H1 (cell line): Measurements from ENCODE around the gene WDR49. TPM values are rescaled to one million over a fixed set of nuclear protein-coding genes. Genes with fewer than 3 reads are reported as not detected.

Source experiments
- CTCF ChIA-PET: fragments of 300-600 bp; sonication (Branson Sonifier 250); formaldehyde crosslinking; loops from one replicate; lab custom pipeline; 2021; ENCODE audit not compliant: partially characterized antibody; lab: Charles Lee
- POLR2A ChIA-PET: fragments of 300-600 bp; sonication (Branson Sonifier 250); formaldehyde crosslinking; loops from one replicate; lab custom pipeline; 2021; ENCODE audit warnings: inconsistent platforms; ENCODE audit not compliant: partially characterized antibody; lab: Charles Lee
- DNase-seq, 2 experiments: peaks; one replicate each; pipeline versions ENCODE4 v3.0.0 to v3.0.0-alpha.2; 2010 to 2022; ENCODE audit warnings: low spot score in 2 of 2, low read depth in 1 of 2, mixed read lengths in 1 of 2
- FAIRE-seq: peaks from 2 replicates; lab custom pipeline; 2011; peaks lifted over from hg19 to GRCh38; lab: Jason Lieb, UNC
- H2AFZ ChIP-seq: 2 replicates; pipeline ENCODE4 v1.8.1; 2012; ENCODE audit warnings: low read length, inconsistent platforms
- H2AK5ac ChIP-seq: 2 replicates; pipeline ENCODE4 v1.6.1; 2013; ENCODE audit warnings: low read depth, low read length
- H2BK120ac ChIP-seq: replicated peaks from 2 replicates; pipeline ENCODE3; 2013; ENCODE audit warnings: low read depth, low read length, inconsistent platforms
- H2BK12ac ChIP-seq: 2 replicates; pipeline ENCODE4 v1.6.1; 2013; ENCODE audit warnings: low read depth, low read length
- H2BK15ac ChIP-seq: 2 replicates; pipeline ENCODE4 v1.6.1; 2013; ENCODE audit warnings: low read length
- H2BK20ac ChIP-seq: 2 replicates; pipeline ENCODE4 v1.6.1; 2013; ENCODE audit warnings: low read length
- H2BK5ac ChIP-seq: 2 replicates; pipeline ENCODE4 v1.6.1; 2013; ENCODE audit warnings: low read depth, low read length
- H3K14ac ChIP-seq: 2 replicates; pipeline ENCODE4 v1.6.1; 2013; ENCODE audit warnings: inconsistent platforms; ENCODE audit not compliant: insufficient read length
- H3K18ac ChIP-seq: 2 replicates; pipeline ENCODE4 v1.6.1; 2013; ENCODE audit warnings: low read length; ENCODE audit errors: extremely low read depth
- H3K23ac ChIP-seq: 2 replicates; pipeline ENCODE4 v1.6.1; 2013; ENCODE audit warnings: inconsistent platforms; ENCODE audit not compliant: insufficient read length
- H3K23me2 ChIP-seq: 2 replicates; pipeline ENCODE4 v1.6.1; 2013; ENCODE audit warnings: low read depth, low read length
- H3K27ac ChIP-seq: 2 replicates; pipeline ENCODE4 v1.6.1; 2011; ENCODE audit warnings: low read depth, low read length, inconsistent platforms
- H3K27me3 ChIP-seq, 4 experiments: replicated peaks in 1 of 4; 1 replicate in 1 of 4; 2 replicates in 3 of 4; pipeline versions ENCODE4 v1.6.1 to v1.8.1; 2011 to 2013; ENCODE audit warnings: low read length in 3 of 4, mild to moderate bottlenecking in 3 of 4, inconsistent platforms in 2 of 4, mixed read lengths in 2 of 4, moderate library complexity in 1 of 4; ENCODE audit not compliant: control insufficient read depth in 3 of 4, insufficient read depth in 3 of 4; ENCODE audit errors: extremely low read depth in 1 of 4
- H3K36me3 ChIP-seq, 4 experiments: 2 replicates each; pipeline versions ENCODE4 v1.6.1 to v1.8.1; 2011 to 2013; ENCODE audit warnings: mild to moderate bottlenecking in 4 of 4, low read length in 3 of 4, moderate library complexity in 2 of 4, control low read depth in 1 of 4, inconsistent platforms in 1 of 4; ENCODE audit not compliant: insufficient read depth in 4 of 4, control insufficient read depth in 2 of 4
- H3K4ac ChIP-seq: replicated peaks from 2 replicates; pipeline ENCODE3; 2013; ENCODE audit warnings: low read length, low read depth, mixed read lengths, inconsistent platforms; ENCODE audit not compliant: insufficient read length
- H3K4me1 ChIP-seq, 4 experiments: replicated peaks in 1 of 4; 1 replicate in 1 of 4; 2 replicates in 3 of 4; pipeline versions ENCODE4 v1.6.1 to v1.8.1; 2011 to 2013; ENCODE audit warnings: low read length in 3 of 4, inconsistent platforms in 2 of 4, mixed read lengths in 1 of 4; ENCODE audit not compliant: insufficient read depth in 4 of 4, control insufficient read depth in 3 of 4
- H3K4me2 ChIP-seq, 2 experiments: 2 replicates each; pipeline versions ENCODE4 v1.6.1 to v1.8.1; 2011 to 2013; ENCODE audit warnings: low read depth in 2 of 2, low read length in 2 of 2, control low read depth in 1 of 2, inconsistent platforms in 1 of 2, mild to moderate bottlenecking in 1 of 2; ENCODE audit not compliant: insufficient read depth in 1 of 2
- H3K4me3 ChIP-seq, 4 experiments: fragments of 200-600, 300-600 bp in 1 of 4; sonication (generic), shearing (Covaris generic), sonication (Bioruptor Twin) in 1 of 4; 2 replicates each; pipeline versions ENCODE4 v1.5.1 to v1.8.1; 2011 to 2016; ENCODE audit warnings: low read length in 4 of 4, low read depth in 3 of 4, control low read depth in 2 of 4, inconsistent platforms in 2 of 4, mild to moderate bottlenecking in 2 of 4, mixed read lengths in 1 of 4, moderate library complexity in 1 of 4; ENCODE audit not compliant: insufficient read depth in 2 of 4; ENCODE audit errors: extremely low read depth in 1 of 4
- H3K56ac ChIP-seq: replicated peaks from 2 replicates; pipeline ENCODE3; 2013; ENCODE audit warnings: low read depth, mild to moderate bottlenecking, mixed read lengths, low read length, inconsistent platforms; ENCODE audit not compliant: insufficient read length
- H3K79me1 ChIP-seq: 2 replicates; pipeline ENCODE4 v1.6.1; 2013; ENCODE audit warnings: low read depth, low read length, control low read depth
- H3K79me2 ChIP-seq, 2 experiments: 2 replicates each; pipeline versions ENCODE4 v1.6.1 to v1.8.1; 2012 to 2013; ENCODE audit warnings: low read length in 2 of 2, mild to moderate bottlenecking in 2 of 2, inconsistent platforms in 1 of 2; ENCODE audit not compliant: insufficient read depth in 2 of 2, control insufficient read depth in 1 of 2
- H3K9ac ChIP-seq, 4 experiments: replicated peaks in 1 of 4; 1 replicate in 1 of 4; 2 replicates in 3 of 4; pipeline versions ENCODE4 v1.6.1 to v1.8.1; 2011 to 2013; ENCODE audit warnings: low read depth in 3 of 4, low read length in 3 of 4, control low read depth in 2 of 4, mild to moderate bottlenecking in 2 of 4, moderate library complexity in 2 of 4, inconsistent platforms in 1 of 4; ENCODE audit errors: extremely low read depth in 1 of 4
- H3K9me3 ChIP-seq, 2 experiments: 2 replicates each; pipeline versions ENCODE4 v1.6.1 to v1.8.1; 2012 to 2013; ENCODE audit warnings: mild to moderate bottlenecking in 2 of 2, moderate library complexity in 2 of 2, control low read depth in 1 of 2, inconsistent platforms in 1 of 2, low read depth in 1 of 2, low read length in 1 of 2, mixed read lengths in 1 of 2; ENCODE audit not compliant: insufficient read depth in 2 of 2
- H4K20me1 ChIP-seq, 2 experiments: replicated peaks in 1 of 2; 2 replicates each; pipeline versions ENCODE3 to v1.8.1; 2011 to 2013; ENCODE audit warnings: inconsistent platforms in 2 of 2, low read length in 2 of 2, mild to moderate bottlenecking in 1 of 2; ENCODE audit not compliant: insufficient read depth in 2 of 2, control insufficient read depth in 1 of 2
- H4K5ac ChIP-seq: 2 replicates; pipeline ENCODE4 v1.6.1; 2013; ENCODE audit warnings: low read length, low read depth, mixed read lengths, inconsistent platforms; ENCODE audit not compliant: insufficient read length
- H4K8ac ChIP-seq: 2 replicates; pipeline ENCODE4 v1.8.0; 2013; ENCODE audit warnings: mild to moderate bottlenecking, moderate library complexity, low read length, inconsistent platforms; ENCODE audit not compliant: insufficient read depth; ENCODE audit errors: extremely low read depth
- H4K91ac ChIP-seq: replicated peaks from 2 replicates; pipeline ENCODE3; 2013; ENCODE audit warnings: low read length, mixed read lengths, inconsistent platforms; ENCODE audit not compliant: insufficient read length
- BRCA1 ChIP-seq: IDR thresholded peaks from 2 replicates; pipeline ENCODE4 v1.6.1; 2012; ENCODE audit warnings: low read depth, low read length, improper control_type of control experiment
- EGR1 ChIP-seq: IDR thresholded peaks from 2 replicates; pipeline ENCODE4 v1.6.1; 2011; ENCODE audit warnings: low read depth, low read length, borderline replicate concordance
- polyA plus RNA-seq, 7 experiments: library from polyadenylated mRNA; depleted of rRNA in 3 of 7; stranded (reverse) in 5 of 7; unstranded in 2 of 7; fragments of >200 nt in 5 of 7; fragments of 200-250 nt in 2 of 7; gene quantifications; 1 replicate in 5 of 7; 2 replicates in 1 of 7; 4 replicates in 1 of 7; pipeline versions ENCODE4 v1.2.1 to v1.2.3, GENCODE V29; 2011 to 2013; ENCODE audit warnings: missing spikeins in 2 of 7, mixed read lengths in 2 of 7
- total RNA-seq: library from RNA; stranded (reverse); fragmentation: NEBNext Ultra II Directional; extraction: Animal tissue kit (Norgen Biotek cat#: 25700); gene quantifications from 2 replicates; pipeline ENCODE4 v1.2.1, GENCODE V29; 2021

WDR49 gene
- total and polyA plus RNA-seq, 2 of the 8 experiments (the other 6 are each of a cell fraction or from before 2014, with no cell fraction given), result 0.50 to 1.7 TPM

DNA sequence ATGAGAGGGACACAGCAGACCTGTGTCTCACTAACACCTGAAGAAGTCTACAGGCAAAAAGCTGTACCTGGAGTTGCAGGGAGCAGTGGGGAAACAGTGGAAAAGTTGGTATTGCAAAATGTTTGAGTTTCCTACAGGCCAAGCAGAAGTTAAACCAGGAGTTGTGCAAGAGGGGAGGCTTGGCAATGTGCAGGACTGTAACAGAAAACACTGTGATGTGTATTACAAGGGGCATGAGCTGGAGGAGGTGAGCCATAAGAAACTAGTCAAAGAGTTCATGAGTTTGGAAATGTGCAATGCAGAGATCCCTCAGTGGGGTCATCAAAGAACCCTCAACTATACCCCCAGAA, 132.8 kb downstream of the WDR49 start:
- Histone ChIP-seq H3K27ac (no peak overlapping the region), H4K91ac (no peak overlapping the region), H3K79me2 (no peaks in the 10 kb centered on the region), H3K27me3 (peaks cover 0 to 1% (median 0%) of the 10 kb centered on the region in 4 experiments; a peak in 1 of 7 replicates), H4K20me1 (no peaks in the 10 kb centered on the region), H4K5ac (no peak overlapping the region), H2BK5ac (no peak overlapping the region), H3K4ac (no peak overlapping the region), H2BK15ac (no peak overlapping the region), H2AFZ (peak overlapping the region; percentile 66; the same call in 1 of the 2 replicates), H3K36me3 (no peaks in the 10 kb centered on the region), H3K14ac (no peak overlapping the region), H3K79me1 (no peaks in the 10 kb centered on the region), H3K18ac (peak overlapping the region; percentile 11; the same call in 1 of the 2 replicates), H3K4me3 (no peak overlapping the region), H3K23me2 (no peaks in the 10 kb centered on the region), H3K4me1 (no peaks in the 10 kb centered on the region), H2AK5ac (no peak overlapping the region), H3K56ac (no peak overlapping the region), H3K23ac (no peak overlapping the region), H3K4me2 (no peak overlapping the region), H4K8ac (no peak overlapping the region), H3K9ac (no peak overlapping the region), H2BK20ac (no peak overlapping the region), H2BK120ac (no peak overlapping the region), H2BK12ac (peak overlapping the region; percentile 3; the same call in 1 of the 2 replicates), H3K9me3 (no peaks in the 10 kb centered on the region)
- ChIA-PET CTCF (no interaction called here), POLR2A (no interaction called here)
- no peak for DNase-seq
- no peak for FAIRE-seq
- TF ChIP-seq BRCA1, result no peak
- TF ChIP-seq EGR1, result no peak
